ENCODE measurements around the gene ZNF180.

ZNF180 gene

DNA sequence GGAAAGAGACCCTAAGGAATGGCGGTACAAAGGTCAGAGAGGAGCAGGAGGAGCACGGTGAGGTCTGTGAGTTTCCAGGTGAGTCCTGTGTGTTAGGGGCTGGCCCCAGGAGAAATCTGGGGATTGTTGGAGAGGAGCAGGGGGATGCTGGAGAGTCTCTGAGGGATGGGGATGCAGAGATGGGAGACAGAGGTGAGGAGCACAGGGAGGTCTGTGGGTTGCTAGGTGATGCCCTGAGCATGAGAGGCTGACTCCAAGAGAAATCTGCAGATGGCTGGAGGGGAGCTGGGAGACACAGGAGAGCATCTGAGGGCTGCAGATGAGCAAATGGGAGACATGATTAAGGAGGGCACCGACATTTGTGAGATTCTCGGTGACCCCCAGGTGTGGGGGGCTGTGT, 48.0 kb downstream of the ZNF180 start:
- TF ChIP-seq ZNF274 (IDR thresholded peaks at IDR 0.05; ENCODE audit: low read depth, low read length): no peak
- H3K4me3 ChIP-seq (ENCODE audit: low read length): no peak overlapping the region

DNA sequence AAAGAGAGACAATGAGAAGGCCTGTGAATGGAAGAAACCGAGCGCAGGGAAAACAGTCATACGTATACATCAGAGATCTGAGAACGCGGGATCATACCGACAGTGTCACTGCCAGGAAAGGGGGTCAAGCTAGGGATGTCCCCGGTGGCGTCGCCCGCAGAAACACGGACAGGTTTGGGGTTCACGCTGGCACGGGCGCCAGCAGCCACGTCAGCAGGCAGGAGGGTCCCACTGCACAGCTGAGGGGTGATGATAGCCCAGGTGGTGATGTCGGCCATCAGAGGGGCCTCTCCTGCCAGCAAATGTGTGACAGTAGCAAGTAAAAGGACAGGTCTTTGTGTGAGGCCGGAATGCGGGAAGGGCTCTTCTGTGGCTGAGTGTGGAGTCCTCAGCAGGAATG, 48.6 kb downstream of the ZNF180 start:
- TF ChIP-seq ZNF274 (IDR thresholded peaks at IDR 0.05; ENCODE audit: low read depth, low read length): no peak
- H3K4me3 ChIP-seq (ENCODE audit: low read length): no peak overlapping the region

DNA sequence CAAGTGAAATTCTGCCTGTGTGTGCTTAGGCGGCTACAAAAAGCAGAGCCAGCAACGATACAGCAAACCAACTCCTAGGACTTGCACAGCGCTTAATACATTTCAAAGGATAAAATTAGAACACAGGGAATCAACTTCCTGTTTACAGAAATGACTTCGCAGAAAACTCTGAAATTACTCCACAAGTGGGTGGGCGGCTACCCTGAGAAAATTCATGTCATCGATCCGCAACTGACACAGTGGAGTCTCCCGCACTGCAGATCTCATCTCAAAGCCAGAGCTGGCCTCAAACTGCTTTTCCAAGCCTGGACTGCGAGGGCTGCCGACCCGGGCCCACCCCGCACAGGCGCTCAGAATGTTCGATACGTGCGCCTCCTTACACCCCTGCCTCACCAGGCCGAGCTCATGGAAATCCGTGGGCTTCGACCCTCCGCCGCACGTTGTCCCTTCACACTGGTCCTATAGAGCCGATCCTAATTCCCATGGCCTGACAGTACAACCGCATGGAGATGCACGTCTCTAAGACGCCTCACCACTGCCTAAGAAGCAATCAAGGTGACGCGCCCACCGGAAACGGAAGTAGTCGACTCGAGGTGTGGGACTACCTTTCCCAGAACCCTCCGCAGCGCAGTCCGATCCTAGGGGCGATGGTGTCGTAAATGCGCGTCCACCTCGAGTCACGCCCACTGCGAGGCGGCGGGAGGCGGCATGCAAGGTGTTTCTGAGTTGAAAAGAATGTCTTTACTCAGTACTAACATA, 52.2 kb downstream of the ZNF180 start, which contains the start of gene ZNF229:
ZNF229 (minus strand) TSS at position 557 of the 759 bp plus-strand sequence. CDS start 5,625 bp downstream, outside the sequence.
- TF ChIP-seq ZNF274 (IDR thresholded peaks at IDR 0.05; ENCODE audit: low read depth, low read length): no peak
- peak within 1 kb of the TSS; percentile 60; the same call in 1 of the 2 replicates for H3K4me3 ChIP-seq (ENCODE audit: low read length)

DNA sequence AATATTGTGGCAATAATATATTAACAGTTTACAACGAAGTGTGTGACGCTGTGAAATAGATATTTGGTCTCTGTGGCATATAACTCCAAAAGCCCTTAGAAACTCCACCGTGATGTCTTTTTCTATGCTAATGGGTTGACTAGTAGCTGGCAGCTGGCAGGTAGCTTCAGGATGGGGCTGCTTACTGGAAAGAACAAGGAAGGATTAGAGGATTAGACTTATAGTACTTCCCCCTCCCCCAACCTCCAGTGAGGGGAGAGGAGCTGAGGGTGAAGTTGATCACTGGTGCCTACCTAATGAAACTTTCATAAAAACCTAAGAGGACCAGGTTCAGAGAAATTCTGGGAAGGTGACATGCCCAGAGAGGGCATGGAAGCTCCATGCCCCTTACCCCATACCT, 61.9 kb downstream of the ZNF180 start:
- TF ChIP-seq ZNF274 (IDR thresholded peaks at IDR 0.05; ENCODE audit: low read depth, low read length): no peak
- H3K4me3 ChIP-seq (ENCODE audit: low read length): no peak overlapping the region

DNA sequence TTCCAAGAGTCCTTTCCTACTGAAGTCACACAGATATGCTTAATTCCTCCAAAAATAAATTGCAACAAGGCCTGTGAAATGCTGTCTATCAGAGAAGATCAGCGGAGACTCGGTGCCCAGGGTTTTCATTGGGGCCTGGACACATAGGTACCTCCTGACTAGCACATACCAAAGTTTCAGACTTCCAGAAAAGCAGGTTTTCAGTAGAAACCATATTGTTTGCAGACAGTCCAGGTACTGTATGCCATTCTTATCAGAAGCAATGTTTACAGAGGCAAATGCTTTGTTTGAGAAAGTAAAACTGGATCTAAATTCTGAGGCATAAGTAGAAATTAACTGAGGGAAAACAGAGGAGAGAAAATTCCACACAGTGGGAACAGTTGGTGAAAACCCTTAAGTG, 64.9 kb downstream of the ZNF180 start:
- TF ChIP-seq ZNF274 (IDR thresholded peaks at IDR 0.05; ENCODE audit: low read depth, low read length): no peak
- no peak overlapping the region for H3K4me3 ChIP-seq (ENCODE audit: low read length)

DNA sequence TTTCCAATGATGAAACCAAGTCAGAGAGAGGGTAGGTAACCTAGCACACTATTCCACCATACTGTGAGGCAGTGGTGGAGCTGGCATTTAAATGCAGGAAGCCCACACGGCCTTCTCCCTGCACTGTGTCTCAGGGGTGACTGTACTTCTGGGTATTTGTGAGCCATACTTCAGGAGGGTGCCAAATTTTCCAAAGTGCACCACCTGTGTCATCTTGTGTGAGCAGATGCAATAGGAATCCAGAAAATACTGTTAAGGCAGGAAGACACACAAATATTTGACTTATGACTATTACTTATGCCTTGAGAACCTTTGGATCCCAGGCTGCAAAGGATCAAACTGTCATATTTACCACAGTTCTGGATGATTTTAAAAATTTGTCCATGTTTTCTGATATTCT, 69.4 kb downstream of the ZNF180 start:
- no peak for TF ChIP-seq ZNF274 (IDR thresholded peaks at IDR 0.05; ENCODE audit: low read depth, low read length)
- no peak overlapping the region for H3K4me3 ChIP-seq (ENCODE audit: low read length)
